GM04504 (cell line): Measurements from ENCODE around the gene COL11A1.
"Not testable (repeated sequence)": the region's sequence is repeated elsewhere in the genome, so short reads cannot be mapped to it uniquely, and the experiment has no call there.

Source experiments
- DNase-seq: peaks from one replicate; pipeline ENCODE4 v3.0.0-alpha.2; 2012; ENCODE audit warnings: low read depth

COL11A1 gene

GRCh38 chr1:102834688-102835320 lies 273.5 kb downstream of the COL11A1 start:
- no peak for DNase-seq

DNA sequence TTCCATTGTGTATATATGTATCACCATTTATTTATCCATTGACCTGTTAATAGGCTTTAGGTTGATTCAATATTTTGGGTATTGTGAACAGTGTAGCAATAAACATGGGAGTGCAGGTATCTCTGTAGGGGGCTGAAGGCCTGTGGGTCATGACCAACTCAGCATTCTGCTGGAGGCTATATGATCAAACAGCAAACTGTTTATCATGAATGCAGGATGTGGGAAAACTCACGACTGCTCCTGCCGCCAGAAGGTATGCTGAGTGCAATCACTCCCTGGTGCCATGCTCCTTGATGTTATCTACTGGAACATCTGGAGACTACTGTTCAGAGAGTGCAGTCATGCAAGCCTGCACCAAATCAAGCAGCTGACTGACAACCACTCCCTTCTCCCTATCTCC lies 275.2 kb downstream of the COL11A1 start:
- no peak for DNase-seq

GRCh38 chr1:102826706-102827105 lies 281.6 kb downstream of the COL11A1 start:
- not testable (repeated sequence) for DNase-seq
